ENCODE results near the gene TRMT61B. TPM values are rescaled to one million over a fixed set of nuclear protein-coding genes. Genes with fewer than 3 reads are reported as not detected.

The TRMT61B gene
- total and polyA plus RNA-seq, 9 of the 15 experiments (the other 6 are each of a cell fraction or from before 2014, with no cell fraction given), result 13.2 to 28.3 (median 19.5) TPM

GRCh38 chr2:28894470-28895188 is 24.5 kb upstream of the TRMT61B start, which contains the start of gene WDR43 (continued):
- TF ChIP-seq ZBTB9 (CRISPR knock-in tag; IDR thresholded peaks at IDR 0.05) (no peak), PTRF (tag; IDR thresholded peaks at IDR 0.05) (no peak), NR4A1 (CRISPR knock-in tag; IDR thresholded peaks at IDR 0.05) (no peak), NR4A1 (tag; IDR thresholded peaks at IDR 0.05) (no peak), TRIM28 (IDR thresholded peaks at IDR 0.05) (0 out of 2 replicates have a peak, but pooled peaks have one; percentile 4), ZNF212 (CRISPR knock-in tag; IDR thresholded peaks at IDR 0.05) (no peak), XRCC5 (IDR thresholded peaks at IDR 0.05; ENCODE audit: low read depth, low read length) (no peak), NFYB (IDR thresholded peaks at IDR 0.05; ENCODE audit: extremely low read depth, insufficient read length) (no peak), KAT2B (IDR thresholded peaks at IDR 0.05; ENCODE audit: low read depth, low read length) (no peak), PCBP1 (IDR thresholded peaks at IDR 0.05; ENCODE audit: low read depth, low read length, poor library complexity, severe bottlenecking) (peak; percentile 83), GTF2E2 (tag; IDR thresholded peaks at IDR 0.05) (peak; percentile 75; the same call in 1 of the 2 replicates), GATAD2B (IDR thresholded peaks at IDR 0.05; ENCODE audit: borderline replicate concordance) (peak; percentile 54; the same call in 1 of the 2 replicates), CCNT2 (IDR thresholded peaks at IDR 0.05; ENCODE audit: borderline replicate concordance, extremely low read depth, insufficient read length, low read depth, low read length) (peak; percentile 70), ZNF140 (CRISPR knock-in tag; IDR thresholded peaks at IDR 0.05) (no peak), KAT7 (CRISPR knock-in tag; IDR thresholded peaks at IDR 0.05; ENCODE audit: borderline replicate concordance) (peak; percentile 42; the same call in 1 of the 2 replicates), CHCHD3 (CRISPR knock-in tag; IDR thresholded peaks at IDR 0.05) (no peak), PHB (CRISPR knock-in tag; IDR thresholded peaks at IDR 0.05) (no peak), SMAD1 (IDR thresholded peaks at IDR 0.05; ENCODE audit: low read depth, low read length, partially characterized antibody) (peak; percentile 72), TRIM25 (IDR thresholded peaks at IDR 0.05; ENCODE audit: borderline replicate concordance) (no peak), CHD2 (IDR thresholded peaks at IDR 0.05; ENCODE audit: low read depth, low read length) (no peak), TCF7L2 (IDR thresholded peaks at IDR 0.05; ENCODE audit: low read depth, low read length) (no peak), SIN3B (IDR thresholded peaks at IDR 0.05; ENCODE audit: low read depth) (peak; percentile 83), POLR3A (IDR thresholded peaks at IDR 0.05; ENCODE audit: borderline replicate concordance, extremely low read depth, insufficient read depth, insufficient read length) (no peak), LEF1 (IDR thresholded peaks at IDR 0.05) (no peak), FOXO4 (CRISPR knock-in tag; IDR thresholded peaks at IDR 0.05) (no peak), SRSF1 (IDR thresholded peaks at IDR 0.05; ENCODE audit: low read depth, low read length) (no peak)
